ENCODE results near the gene FAM210B. TPM values are rescaled to one million over a fixed set of nuclear protein-coding genes. Genes with fewer than 3 reads are reported as not detected.
A peak's percentile ranks its signal among the peaks of the same experiment; 100 is the strongest.

Gene FAM210B
- total and polyA plus RNA-seq, 9 of the 15 experiments (the other 6 are each of a cell fraction or from before 2014, with no cell fraction given), result 12.1 to 87.3 (median 47.6) TPM

DNA sequence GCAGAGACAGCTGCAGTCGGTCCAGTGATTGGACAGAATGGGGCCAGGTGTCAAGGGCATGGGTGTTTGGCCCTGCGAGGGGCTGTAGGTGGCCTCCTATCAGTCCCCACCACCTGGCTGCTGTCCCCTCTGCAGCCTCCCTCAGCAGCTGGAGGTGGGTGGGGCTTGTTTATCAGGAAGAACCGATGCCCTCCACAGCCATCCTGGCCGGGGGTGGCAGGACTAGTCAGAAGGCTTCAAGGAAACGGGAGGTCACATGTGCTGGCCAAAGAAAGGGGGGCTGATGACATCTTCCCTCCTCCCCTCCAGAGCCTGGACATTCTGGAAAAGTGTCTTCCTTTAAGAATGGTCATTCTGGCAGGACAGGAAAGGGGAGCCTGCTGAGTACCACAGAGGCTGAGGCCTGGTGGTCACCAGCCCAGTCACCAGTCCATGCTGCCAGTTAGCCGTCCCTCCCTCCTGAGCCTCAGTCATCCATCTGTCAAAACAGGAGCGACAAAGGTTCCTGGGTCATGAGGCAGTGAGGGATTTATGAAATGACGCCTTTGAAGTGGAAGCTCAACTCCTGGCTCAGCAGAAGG, 4.1 kb downstream of the FAM210B start (continued):
- TF ChIP-seq ARID3B (CRISPR knock-in tag; IDR thresholded peaks at IDR 0.05; ENCODE audit: borderline replicate concordance) (no peak), NFRKB (IDR thresholded peaks at IDR 0.05; ENCODE audit: low read depth) (0 out of 2 replicates have a peak, but pooled peaks have one; percentile 38), CXXC5 (CRISPR knock-in tag; IDR thresholded peaks at IDR 0.05) (peak; percentile 79), ZNF717 (CRISPR knock-in tag; IDR thresholded peaks at IDR 0.05) (no peak), PRPF4 (IDR thresholded peaks at IDR 0.05; ENCODE audit: insufficient read depth, low read depth, low read length, poor library complexity, severe bottlenecking) (no peak), LCOR (CRISPR knock-in tag; IDR thresholded peaks at IDR 0.05) (no peak), SUPT5H (IDR thresholded peaks at IDR 0.05) (0 out of 2 replicates have a peak, but pooled peaks have one; percentile 17), PTTG1 (tag; IDR thresholded peaks at IDR 0.05; ENCODE audit: low read depth) (no peak), KLF6 (CRISPR knock-in tag; IDR thresholded peaks at IDR 0.05; ENCODE audit: borderline replicate concordance) (peak; percentile 42; the same call in 1 of the 2 replicates), E2F3 (CRISPR knock-in tag; IDR thresholded peaks at IDR 0.05) (peak; percentile 45; the same call in 1 of the 2 replicates), ZBED1 (IDR thresholded peaks at IDR 0.05) (peak; percentile 86; the same call in 1 of the 2 replicates), TAF15 (IDR thresholded peaks at IDR 0.05; ENCODE audit: low read depth, low read length) (no peak), ZNF778 (CRISPR knock-in tag; IDR thresholded peaks at IDR 0.05) (no peak), STAG1 (CRISPR knock-in tag; IDR thresholded peaks at IDR 0.05; ENCODE audit: borderline replicate concordance) (no peak), ARNT (IDR thresholded peaks at IDR 0.05) (peak; percentile 73 to 88; a peak in 2 of 4 replicates), ATF3 (IDR thresholded peaks at IDR 0.05) (peak; percentile 80), ATF3 (CRISPR knock-in tag; conservative IDR thresholded peaks at IDR 0.05) (no peak; the same call in 1 of the 2 replicates), SP2 (IDR thresholded peaks at IDR 0.05; ENCODE audit: extremely low read depth, low read depth, low read length, poor library complexity, severe bottlenecking) (no peak), FOXK1 (CRISPR knock-in tag; IDR thresholded peaks at IDR 0.05; ENCODE audit: borderline replicate concordance) (no peak), RBM34 (IDR thresholded peaks at IDR 0.05; ENCODE audit: borderline replicate concordance, insufficient read depth, low read length) (no peak), GTF2E2 (tag; IDR thresholded peaks at IDR 0.05) (no peak), BRD9 (IDR thresholded peaks at IDR 0.05; ENCODE audit: low read depth, partially characterized antibody) (peak; percentile 51), SRF (CRISPR knock-in tag; IDR thresholded peaks at IDR 0.05) (peak in 1 of 2 experiments; percentile 29; a peak in 1 of 4 replicates), DIDO1 (tag; IDR thresholded peaks at IDR 0.05; ENCODE audit: low read depth) (no peak), NBN (IDR thresholded peaks at IDR 0.05; ENCODE audit: low read depth) (peak; percentile 59; the same call in 1 of the 2 replicates), TOE1 (IDR thresholded peaks at IDR 0.05; ENCODE audit: borderline replicate concordance) (peak; percentile 89), TOE1 (CRISPR knock-in tag; IDR thresholded peaks at IDR 0.05; ENCODE audit: borderline replicate concordance, low read depth) (no peak)
- TF ChIP-seq, protein P1, sequence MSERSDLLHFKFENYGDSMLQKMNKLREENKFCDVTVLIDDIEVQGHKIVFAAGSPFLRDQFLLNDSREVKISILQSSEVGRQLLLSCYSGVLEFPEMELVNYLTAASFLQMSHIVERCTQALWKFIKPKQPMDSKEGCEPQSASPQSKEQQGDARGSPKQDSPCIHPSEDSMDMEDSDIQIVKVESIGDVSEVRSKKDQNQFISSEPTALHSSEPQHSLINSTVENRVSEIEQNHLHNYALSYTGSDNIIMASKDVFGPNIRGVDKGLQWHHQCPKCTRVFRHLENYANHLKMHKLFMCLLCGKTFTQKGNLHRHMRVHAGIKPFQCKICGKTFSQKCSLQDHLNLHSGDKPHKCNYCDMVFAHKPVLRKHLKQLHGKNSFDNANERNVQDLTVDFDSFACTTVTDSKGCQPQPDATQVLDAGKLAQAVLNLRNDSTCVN (CRISPR knock-in tag; IDR thresholded peaks at IDR 0.05), result no peak
